Left kidney (tissue), 2 donors: ENCODE results near the gene NPC1. TPM values are rescaled to one million over a fixed set of nuclear protein-coding genes. Genes with fewer than 3 reads are reported as not detected.

Experiments
- DNase-seq: peaks from one replicate; pipeline ENCODE4 v3.0.0-alpha.2; 2013
- polyA plus RNA-seq: library from polyadenylated mRNA; unstranded; fragments of 120-200 nt; gene quantifications from one replicate; pipeline ENCODE4 v1.2.1, GENCODE V29; 2013; ENCODE audit not compliant: insufficient read length

The NPC1 gene
- polyA plus RNA-seq, 1 donor, result 25.3 TPM

DNA sequence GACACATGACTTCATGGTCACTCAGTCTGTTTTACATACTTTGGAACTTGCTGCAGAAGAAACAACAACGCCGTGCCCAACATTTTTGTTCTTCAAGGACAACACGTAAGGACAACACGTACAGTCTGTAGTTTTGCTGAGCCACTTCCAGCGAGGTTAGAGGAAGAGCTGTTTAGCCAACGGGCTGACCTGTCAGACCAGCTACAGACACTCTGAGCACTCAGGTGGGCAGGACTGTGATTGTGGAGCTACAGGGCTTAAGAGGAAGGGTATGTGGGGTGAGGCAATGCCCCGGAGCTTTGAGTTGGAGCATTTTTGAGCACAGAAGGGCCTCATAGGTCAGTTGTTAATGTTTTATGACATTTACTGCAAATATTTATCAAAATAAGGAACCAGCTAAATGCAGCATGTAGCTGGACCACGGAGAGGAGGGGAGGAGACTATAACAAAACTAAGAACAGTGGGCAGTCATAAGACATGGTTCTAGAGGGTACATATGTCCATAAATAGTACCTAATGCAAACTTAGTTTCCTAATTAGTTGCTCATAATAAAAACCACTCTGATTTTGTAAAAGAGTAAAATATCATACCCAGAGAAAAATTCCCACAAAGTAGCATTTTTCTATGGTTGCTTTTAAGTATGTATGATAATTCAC, 26.3 kb upstream of the NPC1 start:
- DNase-seq, result no peak

GRCh38 chr18:23609390-23610023, 23.2 kb upstream of the NPC1 start:
- no peak for DNase-seq

DNA sequence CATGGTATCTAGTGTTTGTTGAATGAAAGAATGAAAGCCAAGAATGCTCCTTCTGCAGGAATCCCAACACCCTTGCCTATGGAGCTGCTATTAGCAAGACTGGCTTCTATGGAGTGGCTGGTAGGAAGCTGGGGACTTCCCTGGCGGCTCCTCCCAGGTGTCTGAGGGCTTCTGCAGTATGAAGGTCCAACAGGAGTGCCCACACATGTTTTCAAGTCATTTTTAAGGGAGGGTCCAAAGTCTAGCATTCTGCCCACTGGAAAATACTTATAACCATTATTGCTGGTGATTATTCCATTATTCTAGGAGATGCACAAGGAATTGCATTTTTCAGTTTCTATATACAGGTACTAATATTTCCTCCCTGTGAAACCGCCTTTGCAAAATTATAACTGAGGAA, 21.9 kb upstream of the NPC1 start:
- no peak for DNase-seq

GRCh38 chr18:23605941-23606340, 19.6 kb upstream of the NPC1 start:
- no peak for DNase-seq

- DNase-seq, result no peak
Observed at GRCh38 chr18:23599809-23600208, 13.5 kb upstream of the NPC1 start.

- no peak for DNase-seq
Observed at GRCh38 chr18:23596183-23596582, 9.9 kb upstream of the NPC1 start.

DNA sequence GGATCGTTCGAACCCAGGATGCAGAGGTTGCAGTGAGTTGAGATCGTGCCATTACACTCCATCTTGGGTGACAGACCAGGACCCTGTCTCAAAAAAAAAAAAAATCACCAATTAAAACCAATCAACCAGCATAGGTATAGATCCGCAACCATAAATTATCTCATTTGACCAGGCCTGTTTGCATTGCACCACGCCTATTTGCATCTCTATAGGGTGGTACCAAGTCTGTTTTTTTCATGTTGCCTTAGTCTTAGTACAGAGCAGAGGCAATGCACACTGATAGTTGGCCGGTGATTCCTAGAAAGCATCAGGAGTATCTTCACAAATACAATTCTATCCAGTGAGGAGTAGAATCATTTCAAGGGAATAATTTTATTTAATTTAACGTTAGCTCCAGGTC, 9.3 kb upstream of the NPC1 start:
- no peak for DNase-seq

GRCh38 chr18:23593720-23594119, 7.4 kb upstream of the NPC1 start:
- DNase-seq, result no peak

DNA sequence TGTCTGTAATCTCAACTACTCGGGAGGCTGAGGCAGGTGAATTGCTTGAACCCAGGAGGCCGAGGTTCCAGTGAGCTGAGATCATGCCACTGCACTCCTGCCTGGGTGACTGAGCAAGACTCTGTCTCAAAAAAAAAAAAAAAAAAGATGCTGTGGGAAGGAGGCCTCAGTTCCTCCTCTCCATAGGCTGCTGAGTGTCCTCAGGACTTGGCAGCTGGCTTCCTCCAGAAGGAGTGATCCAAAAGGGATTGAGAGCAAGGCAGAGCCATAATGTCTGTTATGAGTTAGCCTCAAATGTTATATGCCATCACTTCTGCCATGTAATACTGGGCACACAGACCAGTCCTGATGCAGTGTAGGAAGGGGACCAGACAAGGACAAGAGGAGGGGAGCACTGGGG, 6.6 kb upstream of the NPC1 start:
- no peak for DNase-seq

GRCh38 chr18:23591011-23591410, 4.7 kb upstream of the NPC1 start:
- no peak for DNase-seq

DNA sequence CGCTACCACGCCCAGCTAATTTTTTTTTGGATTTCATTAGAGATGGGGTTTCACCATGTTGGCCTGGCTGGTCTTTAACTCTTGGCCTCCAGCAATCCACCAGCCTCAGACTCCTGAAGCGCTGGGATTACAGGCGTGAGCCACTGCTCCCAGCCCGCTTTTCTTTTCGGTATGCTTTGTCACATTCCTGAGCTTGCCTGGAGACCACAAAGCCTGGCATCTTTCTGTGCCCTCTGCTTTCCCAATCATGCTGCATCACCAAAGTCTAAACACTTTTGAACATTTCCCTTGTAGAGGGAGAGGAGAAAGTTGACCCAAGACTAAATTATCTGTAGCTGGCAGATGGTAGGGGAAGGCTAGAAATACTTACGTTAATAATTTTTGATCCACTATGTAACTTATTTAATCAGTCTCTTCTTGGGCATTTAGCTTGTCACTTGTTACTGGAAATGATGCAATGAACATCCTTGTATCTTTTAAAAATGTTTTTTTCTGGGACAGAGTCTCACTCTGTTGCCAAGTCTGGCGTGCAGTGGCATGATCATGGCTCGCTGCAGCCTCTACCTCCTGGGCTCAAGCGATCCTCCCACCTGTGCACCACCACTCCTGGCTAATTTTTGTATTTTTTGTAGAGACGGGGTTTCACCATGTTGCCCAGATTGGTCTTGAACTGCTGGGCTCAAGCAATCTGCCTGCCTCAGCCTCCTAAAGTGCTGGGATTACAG, 2.7 kb upstream of the NPC1 start:
- DNase-seq, result no peak

DNA sequence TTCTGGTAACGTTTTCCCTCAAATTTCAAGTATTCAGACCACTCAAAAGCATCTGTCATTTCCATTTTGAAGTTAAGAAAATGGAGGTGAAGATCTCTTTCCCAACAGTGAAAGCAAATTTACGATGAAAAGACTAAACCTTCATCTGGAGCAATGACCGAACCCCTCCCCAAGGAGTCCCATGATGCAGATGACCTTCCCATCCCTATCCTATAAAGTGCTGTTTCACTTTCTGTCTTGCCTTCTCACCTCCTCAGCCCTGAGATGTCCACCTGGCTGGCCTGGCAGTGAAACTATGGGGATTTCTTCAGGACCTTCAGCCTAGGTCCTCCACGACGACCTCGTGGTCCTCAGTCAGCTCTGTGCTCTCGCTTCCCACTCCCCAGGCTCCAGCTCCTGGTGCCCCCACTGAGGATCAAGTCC, 925 bp upstream of the NPC1 start:
- DNase-seq, result no peak

DNA sequence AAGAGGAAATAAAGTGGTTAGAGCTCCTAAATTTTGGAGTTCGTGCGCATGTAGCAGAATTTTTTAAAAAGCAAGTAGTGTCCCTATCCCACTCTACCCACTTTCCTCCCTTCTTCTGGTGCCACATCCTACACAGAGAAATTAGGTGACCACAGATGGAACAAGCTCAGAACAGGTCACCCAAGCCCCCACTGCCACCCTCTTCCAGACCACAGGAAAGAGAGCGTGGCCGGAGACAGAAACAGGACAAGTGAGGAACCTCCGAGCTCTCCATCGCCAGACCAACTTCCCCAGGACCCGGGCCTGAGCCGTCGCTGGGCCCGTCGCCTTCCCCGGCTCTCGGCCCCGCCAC, 433 bp downstream of the NPC1 start:
- no peak for DNase-seq

DNA sequence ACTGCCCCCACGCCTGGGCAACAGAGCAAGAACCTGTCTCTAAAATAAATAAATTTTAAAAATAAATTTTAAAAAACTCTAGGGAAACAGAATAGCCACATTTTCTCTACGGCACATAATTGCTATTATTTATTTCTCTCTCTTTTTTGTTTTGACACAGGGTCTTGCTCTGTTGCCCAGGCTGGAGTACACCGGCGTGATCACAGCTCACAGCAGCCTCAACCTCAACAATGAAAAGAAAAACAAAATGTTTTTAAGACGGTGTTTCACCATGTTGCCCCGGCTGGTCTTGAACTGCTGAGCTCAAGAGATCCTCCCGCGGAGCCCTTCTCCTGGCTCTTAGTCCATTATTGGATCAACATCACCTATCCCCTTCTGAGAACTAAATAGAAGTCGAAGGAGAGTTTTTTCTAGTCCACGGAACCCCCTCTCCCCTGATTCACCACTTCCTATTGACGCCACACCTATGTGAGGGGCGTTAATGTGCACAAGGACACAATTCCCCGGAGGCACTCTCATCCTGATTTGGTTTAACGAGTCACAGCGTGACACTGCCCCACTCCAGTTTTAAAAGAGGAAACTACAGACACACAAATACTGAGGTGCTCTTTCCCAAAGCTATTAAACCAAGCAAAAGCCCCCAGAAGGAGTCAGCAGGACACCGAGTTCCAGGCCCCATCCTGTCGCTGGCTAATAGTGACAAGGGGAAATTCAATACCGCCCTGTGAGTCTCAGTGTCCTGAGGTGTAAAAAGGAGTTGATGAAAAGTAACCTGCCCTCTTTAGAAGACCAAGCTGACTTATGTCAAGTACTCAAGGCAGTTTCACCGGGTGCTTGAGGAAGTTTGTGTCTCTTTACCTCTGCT, 1.1 kb downstream of the NPC1 start:
- peak; percentile 18 for DNase-seq

GRCh38 chr18:23584019-23584983, 2.0 kb downstream of the NPC1 start:
- no peak for DNase-seq

GRCh38 chr18:23583071-23583865, 3.0 kb downstream of the NPC1 start:
- DNase-seq, result no peak

- DNase-seq, result no peak
Observed at GRCh38 chr18:23580677-23581367, 5.5 kb downstream of the NPC1 start.

DNA sequence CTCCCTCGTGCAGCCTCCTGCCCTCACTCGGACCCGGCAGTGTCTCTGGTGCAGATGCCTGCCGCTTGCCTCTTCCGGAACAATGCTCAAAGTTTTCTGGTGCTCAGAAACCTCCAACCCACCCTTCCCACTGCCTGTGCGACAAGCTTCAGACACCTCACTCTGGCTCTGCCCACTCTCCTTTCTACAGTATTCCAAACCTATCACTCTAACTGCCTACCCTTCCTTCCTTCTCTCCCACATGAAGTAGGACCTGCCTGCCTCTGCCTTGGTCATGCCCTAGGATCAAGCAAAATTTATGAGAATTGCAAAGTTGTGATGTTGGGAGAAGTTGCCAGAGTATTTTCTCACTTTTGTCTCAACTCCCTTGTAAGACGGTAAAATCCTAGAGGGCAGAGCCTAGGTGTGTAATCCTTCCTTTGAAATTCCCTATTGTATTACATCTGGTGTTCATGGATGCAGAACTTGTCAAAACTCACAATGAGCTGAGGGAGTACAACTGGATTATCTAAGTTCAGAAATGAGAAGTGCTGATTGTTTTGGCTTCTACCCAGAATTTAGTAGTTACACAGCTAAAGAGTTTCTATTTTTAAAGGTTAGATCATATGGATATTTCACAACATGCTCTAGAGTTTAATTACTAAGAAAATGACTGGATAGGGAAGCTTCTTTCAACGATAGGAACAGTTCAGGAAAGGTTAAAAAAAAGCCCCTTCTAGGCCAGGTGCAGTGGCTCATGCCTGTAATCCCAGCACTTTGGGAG, 7.2 kb downstream of the NPC1 start:
- DNase-seq, result no peak

DNA sequence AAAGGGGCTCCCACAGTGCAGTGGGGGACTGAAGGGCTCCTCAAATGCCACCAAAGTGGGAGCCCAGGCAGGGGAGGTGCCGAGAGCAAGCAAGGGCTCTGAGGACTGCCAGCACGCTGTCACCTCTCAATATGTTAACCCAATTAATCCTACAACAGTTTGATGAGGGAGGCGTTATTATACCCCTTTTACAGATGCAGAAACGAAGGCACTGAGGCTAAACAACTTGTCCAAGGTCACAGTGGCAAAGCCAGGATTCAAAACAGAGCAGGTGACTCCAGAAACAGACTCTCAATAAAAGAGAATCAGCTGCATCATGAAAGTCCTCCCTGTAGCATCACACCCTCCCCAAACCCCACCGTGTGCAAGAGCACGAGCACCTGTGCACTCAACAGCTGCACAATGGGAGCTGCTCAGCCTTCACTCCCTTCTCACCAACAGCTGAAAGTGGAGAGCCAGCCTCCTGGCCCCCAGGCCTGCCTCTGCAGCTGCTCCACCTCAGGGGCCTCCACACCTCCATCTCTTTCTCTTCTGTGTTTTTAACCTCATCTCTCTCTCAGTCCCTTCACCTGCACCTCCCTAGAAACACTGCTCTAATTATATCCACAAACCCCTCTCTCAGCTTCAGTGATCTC, 8.1 kb downstream of the NPC1 start:
- DNase-seq, result no peak
